ENCODE measurements around the gene TBC1D21. TPM values are rescaled to one million over a fixed set of nuclear protein-coding genes. Genes with fewer than 3 reads are reported as not detected.

The TBC1D21 gene
- total and polyA plus RNA-seq, 2 of the 8 experiments (the other 6 are each of a cell fraction or from before 2014, with no cell fraction given), result not detected

DNA sequence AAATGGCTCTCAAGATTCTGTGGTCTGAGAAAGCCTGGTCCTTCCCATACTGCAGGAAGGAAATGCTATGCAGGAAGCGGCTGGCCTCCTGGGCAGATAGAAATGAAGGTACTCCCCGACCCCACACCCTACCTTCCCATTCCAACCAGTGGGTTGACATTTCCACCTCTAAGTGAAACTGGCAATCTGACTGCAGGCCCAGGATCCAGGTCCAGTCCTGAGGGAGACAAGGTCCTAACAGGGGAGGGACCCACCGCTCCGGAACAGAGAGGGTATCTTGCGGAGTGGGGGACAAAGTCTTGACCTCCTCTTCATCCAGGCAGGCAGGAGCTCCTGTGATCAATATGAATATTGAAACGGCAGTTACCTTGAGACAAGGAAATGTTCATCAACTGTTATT, 46.3 kb downstream of the TBC1D21 start:
- Histone ChIP-seq H3K79me1 (ENCODE audit: low read depth, low read length) (peaks cover 2% of the 10 kb centered on the region; the same call in 1 of the 2 replicates), H4K8ac (ENCODE audit: extremely low read depth, insufficient read depth, low read length) (no peak overlapping the region), H4K20me1 (replicated peaks in 1 of 2; ENCODE audit: control insufficient read depth in 1 of 2, insufficient read depth in 2 of 2, low read length in 2 of 2) (no peaks in the 10 kb centered on the region), H2AFZ (ENCODE audit: low read length) (no peak overlapping the region), H4K5ac (ENCODE audit: insufficient read length, low read depth, low read length) (no peak overlapping the region), H3K4me3 (ENCODE audit: extremely low read depth in 1 of 4, insufficient read depth in 2 of 4, low read depth in 3 of 4, low read length in 4 of 4) (no peak overlapping the region), H2BK12ac (ENCODE audit: low read depth, low read length) (no peak overlapping the region), H3K18ac (ENCODE audit: extremely low read depth, low read length) (no peak overlapping the region), H3K27ac (ENCODE audit: low read depth, low read length) (no peak overlapping the region), H3K4me1 (replicated peaks in 1 of 4; ENCODE audit: control insufficient read depth in 3 of 4, insufficient read depth in 4 of 4, low read length in 3 of 4) (peaks cover 0 to 37% (median 28%) of the 10 kb centered on the region in 4 experiments; a peak in 6 of 7 replicates), H3K4ac (replicated peaks; ENCODE audit: insufficient read length, low read depth, low read length) (no peak overlapping the region), H2BK5ac (ENCODE audit: low read depth, low read length) (no peak overlapping the region), H2BK120ac (replicated peaks; ENCODE audit: low read depth, low read length) (no peak overlapping the region), H4K91ac (replicated peaks; ENCODE audit: insufficient read length, low read length) (no peak overlapping the region), H3K4me2 (ENCODE audit: insufficient read depth in 1 of 2, low read depth in 2 of 2, low read length in 2 of 2) (no peak overlapping the region), H3K23ac (ENCODE audit: insufficient read length) (no peak overlapping the region), H3K27me3 (replicated peaks in 1 of 4; ENCODE audit: control insufficient read depth in 3 of 4, extremely low read depth in 1 of 4, insufficient read depth in 3 of 4, low read length in 3 of 4) (no peaks in the 10 kb centered on the region; a peak in 1 of 7 replicates), H3K79me2 (ENCODE audit: control insufficient read depth in 1 of 2, insufficient read depth in 2 of 2, low read length in 2 of 2) (no peaks in the 10 kb centered on the region), H3K36me3 (ENCODE audit: control insufficient read depth in 2 of 4, insufficient read depth in 4 of 4, low read length in 3 of 4) (peaks cover 0 to 11% (median 0%) of the 10 kb centered on the region in 4 experiments; a peak in 1 of 8 replicates), H3K14ac (ENCODE audit: insufficient read length) (no peak overlapping the region), H3K23me2 (ENCODE audit: low read depth, low read length) (no peaks in the 10 kb centered on the region), H3K56ac (replicated peaks; ENCODE audit: insufficient read length, low read depth, low read length) (no peak overlapping the region), H2BK20ac (ENCODE audit: low read length) (no peak overlapping the region; the same call in 1 of the 2 replicates), H3K9ac (replicated peaks in 1 of 4; ENCODE audit: extremely low read depth in 1 of 4, low read depth in 3 of 4, low read length in 3 of 4) (no peak overlapping the region), H2BK15ac (ENCODE audit: low read length) (no peak overlapping the region), H2AK5ac (ENCODE audit: low read depth, low read length) (no peak overlapping the region), H3K9me3 (ENCODE audit: insufficient read depth in 2 of 2, low read depth in 1 of 2, low read length in 1 of 2) (no peaks in the 10 kb centered on the region)
- POLR2A ChIA-PET (ENCODE audit: partially characterized antibody), result no interaction called here
- CTCF ChIA-PET (ENCODE audit: partially characterized antibody), result interaction anchor here (0.8 to 3.5 kb wide), 6 partner anchors 8 to 51 kb away, joined by 3 to 14 read pairs (median 4); no protein-coding TSS in a partner anchor
- no peak for DNase-seq (ENCODE audit: low read depth in 1 of 2, low spot score in 2 of 2)
- FAIRE-seq, result no peak
- WGBS, 2 experiments (ENCODE audit: extremely low coverage in 1 of 2, insufficient coverage in 1 of 2, insufficient read length in 1 of 2, insufficient replicate concordance in 2 of 2, low coverage in 1 of 2, low lambda C conversion rate in 2 of 2, missing lambda C conversion rate in 1 of 2), result 93% methylated on average over 6 of the region's 6 CpGs; no CpG with 5 or more reads in 1 of the 2 experiments
- TF ChIP-seq SIX5 (IDR thresholded peaks at IDR 0.05; ENCODE audit: low read depth, low read length) (no peak), KDM4A (IDR thresholded peaks at IDR 0.05; ENCODE audit: low read depth, low read length, severe bottlenecking) (no peak), CHD2 (IDR thresholded peaks at IDR 0.05; ENCODE audit: low read length) (no peak), SIN3A (conservative IDR thresholded peaks at IDR 0.05 in 1 of 2, IDR thresholded peaks at IDR 0.05 in 1 of 2; ENCODE audit: low read depth in 1 of 2, low read length in 2 of 2) (no peak), ATF2 (IDR thresholded peaks at IDR 0.05; ENCODE audit: low read length) (no peak), POU5F1 (IDR thresholded peaks at IDR 0.05; ENCODE audit: low read depth, low read length) (no peak), GABPA (IDR thresholded peaks at IDR 0.05; ENCODE audit: borderline replicate concordance, insufficient read depth, low read length) (no peak), NRF1 (IDR thresholded peaks at IDR 0.05; ENCODE audit: low read depth, low read length) (no peak), JUN (IDR thresholded peaks at IDR 0.05; ENCODE audit: low read depth, low read length) (no peak), POLR2A (IDR thresholded peaks at IDR 0.05; ENCODE audit: control extremely low read depth in 1 of 2, low read depth in 2 of 2, low read length in 2 of 2) (no peak), SIRT6 (IDR thresholded peaks at IDR 0.05; ENCODE audit: low read length) (no peak), EGR1 (IDR thresholded peaks at IDR 0.05; ENCODE audit: borderline replicate concordance, low read depth, low read length) (no peak), SP2 (IDR thresholded peaks at IDR 0.05; ENCODE audit: low read length) (no peak), BACH1 (IDR thresholded peaks at IDR 0.05; ENCODE audit: low read length) (no peak)

Measured in H1 (cell line).